ENCODE results near the gene LAMA2.

LAMA2 gene

GRCh38 chr6:129546702-129547101 lies 663.8 kb downstream of the LAMA2 start:
- DNase-seq: no peak

GRCh38 chr6:129551486-129551885 lies 668.5 kb downstream of the LAMA2 start:
- no peak for DNase-seq

GRCh38 chr6:129552413-129552812 lies 669.5 kb downstream of the LAMA2 start:
- DNase-seq: no peak

GRCh38 chr6:129555206-129555832 lies 672.4 kb downstream of the LAMA2 start:
- DNase-seq: peak; percentile 26

- DNase-seq: no peak
These were observed 675.3 kb downstream of the LAMA2 start for GRCh38 chr6:129558248-129558647.

GRCh38 chr6:129565366-129565765 lies 682.4 kb downstream of the LAMA2 start:
- no peak for DNase-seq

GRCh38 chr6:129565811-129566210 lies 682.9 kb downstream of the LAMA2 start:
- no peak for DNase-seq

All from fibroblast of skin of right biceps (primary cell).